NCI-H2227 (cell line): ENCODE measurements around the gene CACNA1G.

Source experiments
- DNase-seq: peaks from one replicate; lab custom pipeline; 2025; ENCODE audit not compliant: unreplicated experiment; lab: John Stamatoyannopoulos, UW

The CACNA1G gene

DNA sequence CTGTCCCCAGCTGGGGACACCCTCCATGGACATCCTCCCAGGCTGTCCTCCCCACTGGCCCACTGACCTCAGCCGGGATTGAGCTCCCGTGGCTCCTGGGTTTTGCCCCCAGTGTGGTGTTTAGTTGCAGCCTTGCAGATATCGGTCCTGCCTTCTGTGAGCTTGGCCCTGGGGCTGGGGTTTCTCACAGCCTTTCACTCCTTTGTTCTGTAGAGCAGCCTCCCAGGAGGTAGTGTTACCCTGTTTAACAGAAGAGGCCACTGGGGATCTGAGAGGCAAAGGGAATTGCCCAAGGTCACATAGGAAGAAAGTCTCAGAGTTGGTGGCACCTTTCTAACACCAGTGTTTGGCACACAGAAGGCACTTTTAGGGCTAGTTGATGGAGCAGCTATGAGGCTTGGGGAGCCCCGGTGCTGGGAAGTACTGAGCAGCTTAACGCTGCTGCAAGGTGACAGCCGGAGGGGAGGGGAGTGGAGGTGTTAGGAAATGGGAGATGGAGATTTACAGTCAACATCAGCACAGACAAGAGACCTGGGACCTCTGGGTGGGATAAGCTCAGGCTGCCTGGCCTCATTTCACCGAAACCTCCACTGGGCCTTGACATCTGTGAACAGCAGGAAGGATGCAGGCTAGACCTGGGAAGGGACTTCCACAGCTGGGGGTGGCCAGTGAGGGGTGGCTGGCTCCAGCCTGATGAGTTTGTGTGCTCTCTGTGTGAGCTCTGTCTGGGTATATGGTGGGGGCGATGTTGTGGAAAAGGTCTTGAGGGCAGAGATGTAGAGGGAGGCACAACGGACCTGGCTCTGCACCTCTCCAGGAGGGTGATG lies 26.1 kb downstream of the CACNA1G start:
- DNase-seq: no peak

GRCh38 chr17:50587571-50587970 lies 27.1 kb downstream of the CACNA1G start:
- DNase-seq: no peak

DNA sequence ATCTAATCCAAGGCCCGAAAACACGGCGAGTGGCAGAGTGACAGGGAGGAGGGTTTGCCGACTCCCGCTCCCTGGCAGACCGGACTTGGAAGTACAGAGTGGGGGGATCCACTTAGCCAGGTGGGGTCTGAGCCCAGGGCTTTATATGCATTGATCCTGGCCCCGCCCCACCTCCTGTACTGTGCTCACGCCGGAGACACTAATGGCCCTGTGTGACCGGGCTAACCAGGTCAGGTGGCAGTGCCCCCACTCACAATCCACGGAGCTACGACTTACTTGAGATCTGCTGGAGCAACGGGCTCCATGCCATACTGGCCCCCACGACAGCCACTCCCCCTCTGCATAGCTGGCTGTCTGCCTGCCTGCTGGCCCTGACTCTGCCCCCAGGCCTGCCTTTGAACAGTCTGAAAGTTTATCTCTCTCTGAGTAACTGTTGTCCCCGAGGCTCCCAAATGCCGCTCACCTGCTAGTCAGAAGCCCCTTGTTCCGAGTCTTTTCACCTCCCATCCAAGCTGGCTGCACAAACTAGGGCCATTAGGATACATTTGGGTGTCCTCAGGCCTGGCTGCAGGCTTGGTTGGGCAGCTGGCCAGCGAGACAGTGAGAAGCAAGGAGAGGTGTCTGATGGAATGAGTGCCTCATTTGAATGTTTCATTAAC lies 28.0 kb downstream of the CACNA1G start:
- DNase-seq: no peak

GRCh38 chr17:50589095-50589705 lies 28.7 kb downstream of the CACNA1G start:
- peak; percentile 20 for DNase-seq

DNA sequence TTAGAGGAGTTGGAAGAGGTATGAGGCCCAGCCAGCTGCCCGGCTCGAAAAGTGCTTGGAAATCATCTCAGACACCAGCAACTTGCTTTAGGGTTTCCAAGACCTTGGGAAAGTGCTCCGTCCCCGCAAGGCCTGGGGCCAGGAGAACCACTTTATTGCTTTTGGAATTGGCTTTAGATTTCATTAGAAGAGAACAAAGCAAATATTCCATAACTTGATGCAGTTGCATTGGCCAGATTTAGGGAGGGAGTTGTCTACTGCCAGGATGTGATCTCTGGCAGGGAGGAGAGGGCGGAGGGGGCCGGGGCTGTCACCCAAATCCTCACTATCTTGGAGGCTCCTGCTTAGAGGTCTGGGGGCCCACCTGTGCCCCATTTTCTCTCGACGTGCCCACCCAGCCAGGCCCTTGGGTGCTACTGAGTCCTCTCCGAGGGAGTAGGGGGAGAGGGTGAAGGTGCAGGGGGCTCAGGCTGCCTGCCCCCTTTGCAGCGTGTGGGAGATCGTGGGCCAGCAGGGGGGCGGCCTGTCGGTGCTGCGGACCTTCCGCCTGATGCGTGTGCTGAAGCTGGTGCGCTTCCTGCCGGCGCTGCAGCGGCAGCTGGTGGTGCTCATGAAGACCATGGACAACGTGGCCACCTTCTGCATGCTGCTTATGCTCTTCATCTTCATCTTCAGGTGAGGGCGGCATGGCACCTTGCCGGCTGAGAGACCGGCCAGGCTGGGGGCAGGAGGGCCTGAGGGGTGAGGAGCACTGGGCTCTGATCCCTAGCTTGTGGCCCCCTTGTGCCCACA lies 30.6 kb downstream of the CACNA1G start:
- DNase-seq: no peak

DNA sequence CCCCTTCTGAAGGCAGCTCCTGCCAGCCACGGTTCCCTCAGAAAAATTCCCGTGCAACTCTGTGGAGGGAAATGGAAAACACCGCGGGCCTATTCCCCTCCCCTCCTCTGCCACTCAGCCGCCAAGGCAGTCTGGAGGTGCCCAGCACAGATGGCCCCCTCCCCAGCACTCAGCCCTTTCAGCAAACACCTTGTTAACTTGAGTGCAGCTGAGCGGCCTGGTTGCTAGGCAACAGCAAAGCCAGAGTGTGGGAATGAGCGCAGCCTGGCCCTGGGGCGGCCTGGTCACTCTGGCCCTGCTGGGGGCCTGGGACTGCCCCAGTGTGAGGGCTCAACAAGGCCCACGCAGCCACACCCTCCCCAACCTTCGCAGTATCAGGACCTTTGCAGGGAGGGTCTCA lies 32.8 kb downstream of the CACNA1G start:
- peak; percentile 94 for DNase-seq

DNA sequence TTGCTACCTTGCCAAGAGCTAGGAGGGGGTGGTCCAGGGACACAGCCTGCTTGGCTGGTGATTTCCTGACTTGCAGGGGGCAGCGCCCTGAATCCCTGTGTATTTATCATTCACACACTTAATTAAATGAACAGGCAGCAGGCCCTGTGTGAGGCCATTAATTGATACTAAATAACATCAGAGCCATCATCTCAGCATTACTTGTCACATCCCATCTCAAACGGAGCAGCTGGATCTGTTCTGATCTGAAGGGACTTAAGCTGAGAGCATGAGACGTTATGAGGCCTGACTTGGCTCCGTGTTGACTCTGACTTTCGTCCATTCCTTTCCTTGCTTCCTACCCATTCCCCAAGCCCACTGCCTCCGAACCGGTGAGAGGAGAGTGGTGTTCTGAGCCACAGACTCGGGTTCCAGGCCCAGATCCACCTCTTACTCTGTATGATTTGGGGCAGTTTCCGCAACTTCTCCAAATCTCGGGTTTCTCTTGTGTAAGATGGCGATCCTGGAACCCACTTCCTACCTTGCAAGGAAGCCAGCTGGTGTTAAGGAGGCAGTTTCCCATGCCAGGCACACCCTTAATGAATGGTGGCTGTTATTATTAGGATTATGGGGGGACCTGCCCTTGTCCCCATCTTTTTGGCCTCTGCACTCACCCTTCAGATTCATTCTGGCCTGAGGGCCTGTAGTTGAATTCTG lies 33.8 kb downstream of the CACNA1G start:
- no peak for DNase-seq

DNA sequence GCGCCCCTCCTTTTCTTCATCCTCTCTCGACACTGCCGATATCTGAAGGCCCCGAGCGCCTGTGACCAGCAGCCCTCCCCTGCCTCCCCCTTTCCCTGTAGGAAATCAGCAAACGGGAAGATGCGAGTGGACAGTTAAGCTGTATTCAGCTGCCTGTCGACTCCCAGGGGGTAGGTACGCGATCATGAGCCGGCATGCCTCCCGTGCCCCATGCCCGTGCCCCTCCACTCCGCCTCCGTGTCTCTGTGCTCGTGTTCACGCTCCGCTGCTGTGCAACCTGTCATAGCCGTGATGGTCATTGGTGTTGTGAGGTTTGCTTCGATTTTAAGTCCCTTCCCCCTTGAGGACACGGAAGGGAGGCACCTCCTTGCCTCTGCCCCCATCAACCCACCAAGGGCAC lies 34.4 kb downstream of the CACNA1G start:
- peak; percentile 17 for DNase-seq

DNA sequence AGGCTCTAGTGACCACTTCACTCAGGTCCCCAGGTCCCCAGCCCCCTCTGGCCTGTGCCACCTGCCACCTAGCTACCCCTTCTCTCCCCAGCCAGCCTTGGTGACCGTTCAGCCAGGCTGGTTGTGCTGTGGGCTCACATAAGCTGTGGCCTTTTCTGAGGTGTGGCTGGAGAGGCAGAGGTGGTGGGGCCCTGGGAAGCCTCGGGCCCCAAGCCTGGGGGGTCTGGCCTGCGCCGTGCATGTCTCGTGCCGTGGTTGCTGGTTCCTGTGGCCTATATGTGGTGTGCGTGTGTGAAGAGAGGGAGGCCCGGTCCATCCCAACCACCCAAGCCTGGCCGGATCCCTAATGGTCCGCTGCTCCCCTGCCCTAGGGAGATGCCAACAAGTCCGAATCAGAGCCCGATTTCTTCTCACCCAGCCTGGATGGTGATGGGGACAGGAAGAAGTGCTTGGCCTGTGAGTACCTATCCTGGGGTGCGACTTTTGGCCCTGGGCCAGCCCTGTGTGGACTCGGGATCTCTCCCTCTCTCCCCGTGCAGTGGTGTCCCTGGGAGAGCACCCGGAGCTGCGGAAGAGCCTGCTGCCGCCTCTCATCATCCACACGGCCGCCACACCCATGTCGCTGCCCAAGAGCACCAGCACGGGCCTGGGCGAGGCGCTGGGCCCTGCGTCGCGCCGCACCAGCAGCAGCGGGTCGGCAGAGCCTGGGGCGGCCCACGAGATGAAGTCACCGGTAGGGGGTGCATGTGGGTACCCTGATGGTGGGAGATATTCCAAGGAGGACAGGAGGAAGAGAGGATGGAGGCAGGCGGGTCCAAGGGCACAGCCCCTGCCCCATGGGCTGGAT lies 35.9 kb downstream of the CACNA1G start:
- no peak for DNase-seq

DNA sequence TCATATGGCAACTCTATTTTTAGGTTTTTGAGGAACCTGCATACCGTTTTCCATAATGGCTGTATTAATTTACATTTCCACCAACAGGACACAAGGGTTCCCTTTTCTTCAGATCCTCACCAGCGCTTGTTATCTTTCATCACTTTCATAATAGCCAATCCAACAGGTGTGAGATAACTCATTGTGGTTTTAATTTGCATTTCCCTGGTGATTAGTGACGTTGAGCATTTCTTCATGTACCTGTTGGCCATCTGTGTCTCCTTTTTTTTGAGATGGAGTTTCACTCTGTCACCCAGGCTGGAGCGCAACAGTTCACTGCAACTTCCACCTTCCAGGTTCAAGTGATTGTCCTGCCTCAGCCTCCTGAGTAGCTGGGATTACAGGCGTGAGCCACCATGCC lies 38.0 kb downstream of the CACNA1G start:
- DNase-seq: no peak

GRCh38 chr17:50599606-50600005 lies 39.1 kb downstream of the CACNA1G start:
- DNase-seq: no peak

- DNase-seq: no peak
Observed at GRCh38 chr17:50601823-50602375, 41.4 kb downstream of the CACNA1G start.

DNA sequence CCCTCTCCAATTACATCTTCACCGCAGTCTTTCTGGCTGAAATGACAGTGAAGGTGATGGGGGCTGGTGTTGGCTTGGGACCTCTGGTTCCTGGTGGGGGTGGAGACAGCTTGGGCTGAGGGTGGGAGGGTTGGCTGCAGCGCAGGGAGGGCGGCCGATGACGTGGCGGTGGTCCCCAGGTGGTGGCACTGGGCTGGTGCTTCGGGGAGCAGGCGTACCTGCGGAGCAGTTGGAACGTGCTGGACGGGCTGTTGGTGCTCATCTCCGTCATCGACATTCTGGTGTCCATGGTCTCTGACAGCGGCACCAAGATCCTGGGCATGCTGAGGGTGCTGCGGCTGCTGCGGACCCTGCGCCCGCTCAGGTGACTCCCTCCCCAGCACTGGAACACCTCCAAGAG lies 42.3 kb downstream of the CACNA1G start:
- no peak for DNase-seq

GRCh38 chr17:50603340-50603739 lies 42.8 kb downstream of the CACNA1G start:
- peak; percentile 31 for DNase-seq

GRCh38 chr17:50604513-50604912 lies 44.0 kb downstream of the CACNA1G start:
- no peak for DNase-seq

GRCh38 chr17:50605429-50605828 lies 44.9 kb downstream of the CACNA1G start:
- no peak for DNase-seq

DNA sequence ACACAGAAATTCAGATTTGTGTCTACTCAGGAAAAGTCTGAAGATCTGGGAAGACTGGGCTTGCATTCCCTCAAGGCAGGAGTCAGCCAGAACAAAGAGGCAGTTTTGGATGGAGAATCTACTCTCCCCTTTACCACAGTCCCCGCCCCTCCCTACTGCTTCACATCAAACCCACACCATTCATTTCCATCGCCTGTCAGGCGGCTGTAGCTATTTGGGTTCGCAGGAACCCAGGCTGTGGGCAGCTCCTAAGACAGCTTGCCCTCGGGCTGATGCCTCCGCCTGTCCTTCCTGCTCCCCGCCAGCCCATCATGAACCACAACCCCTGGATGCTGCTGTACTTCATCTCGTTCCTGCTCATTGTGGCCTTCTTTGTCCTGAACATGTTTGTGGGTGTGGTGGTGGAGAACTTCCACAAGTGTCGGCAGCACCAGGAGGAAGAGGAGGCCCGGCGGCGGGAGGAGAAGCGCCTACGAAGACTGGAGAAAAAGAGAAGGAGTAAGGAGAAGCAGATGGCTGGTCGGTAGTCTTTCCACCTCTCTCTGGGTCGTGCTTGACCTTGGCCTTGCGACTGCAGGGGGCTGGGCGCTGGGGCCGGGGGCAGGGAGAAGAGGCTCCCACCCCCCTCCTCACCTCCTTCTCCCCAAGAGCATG lies 47.1 kb downstream of the CACNA1G start:
- no peak for DNase-seq

DNA sequence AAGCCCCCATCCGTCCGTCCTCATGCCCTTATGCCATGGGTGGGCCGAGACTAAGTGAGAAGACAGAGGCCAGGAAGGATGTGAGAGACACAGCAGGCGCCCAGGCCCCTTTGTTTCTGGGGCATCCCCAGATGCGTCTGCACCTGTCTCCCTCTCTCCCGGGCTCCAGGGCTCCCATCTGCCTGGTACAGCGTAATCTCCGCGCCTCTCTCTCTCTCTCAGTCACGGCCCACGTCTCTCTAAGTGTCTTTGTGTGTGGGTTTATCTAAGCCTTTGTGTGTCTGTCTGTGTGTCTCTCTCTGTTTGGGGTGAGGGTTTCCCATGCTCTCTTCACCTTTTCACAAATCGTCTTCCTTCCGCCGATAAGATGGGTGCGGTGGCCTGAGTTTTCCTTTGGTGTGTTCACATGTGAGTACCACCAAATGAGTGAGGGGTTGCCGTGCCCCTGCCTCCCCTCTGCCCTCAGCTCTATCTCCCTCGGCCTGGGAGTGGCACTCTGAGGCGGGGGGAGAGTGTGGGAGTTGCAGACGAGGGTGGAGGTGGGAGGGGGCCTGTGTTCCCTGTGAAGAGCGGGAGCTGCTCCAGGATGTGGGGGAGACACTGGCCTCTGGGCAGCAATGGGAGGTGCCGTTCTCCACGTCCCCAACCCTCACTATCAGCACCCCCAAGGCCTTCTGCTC lies 48.3 kb downstream of the CACNA1G start:
- DNase-seq: no peak
